Measurements from ENCODE around the gene CCNB1.
"Not testable (repeated sequence)": the region's sequence is repeated elsewhere in the genome, so short reads cannot be mapped to it uniquely, and the experiment has no call there.

Gene CCNB1

GRCh38 chr5:69187342-69187741, 20.4 kb downstream of the CCNB1 start:
- FAIRE-seq = no peak

- no peak for FAIRE-seq
These were observed 21.8 kb downstream of the CCNB1 start for GRCh38 chr5:69188811-69189161.

- no peak for FAIRE-seq
These were observed 22.5 kb downstream of the CCNB1 start, which contains the start of gene CENPH for GRCh38 chr5:69189162-69190086. Gene CENPH (plus strand): TSS chr5:69189583. CDS start chr5:69189635, 52 bp downstream.

- FAIRE-seq = peak; percentile 43
These were observed 35.5 kb downstream of the CCNB1 start for GRCh38 chr5:69202497-69202896.

GRCh38 chr5:69206528-69207190, 39.7 kb downstream of the CCNB1 start:
- no peak for FAIRE-seq

- no peak for FAIRE-seq
These were observed 42.7 kb downstream of the CCNB1 start for GRCh38 chr5:69209602-69210001.

GRCh38 chr5:69211200-69211599, 44.2 kb downstream of the CCNB1 start:
- no peak for FAIRE-seq

GRCh38 chr5:69212022-69212421, 45.1 kb downstream of the CCNB1 start:
- FAIRE-seq = no peak

GRCh38 chr5:69213513-69214215, 46.7 kb downstream of the CCNB1 start:
- no peak for FAIRE-seq

GRCh38 chr5:69217151-69217511, 50.2 kb downstream of the CCNB1 start:
- FAIRE-seq = no peak

- FAIRE-seq = no peak
These were observed 50.9 kb downstream of the CCNB1 start for GRCh38 chr5:69217548-69218526.

GRCh38 chr5:69219939-69220338, 53.0 kb downstream of the CCNB1 start:
- FAIRE-seq = no peak

- not testable (repeated sequence) for FAIRE-seq
These were observed 53.4 kb downstream of the CCNB1 start for GRCh38 chr5:69220371-69220770.

- FAIRE-seq = not testable (repeated sequence)
These were observed 53.9 kb downstream of the CCNB1 start for GRCh38 chr5:69220833-69221232.

- FAIRE-seq = no peak
These were observed 57.6 kb downstream of the CCNB1 start for GRCh38 chr5:69224520-69224919.

GRCh38 chr5:69225860-69226259, 58.9 kb downstream of the CCNB1 start:
- FAIRE-seq = no peak

Measured in endometrium (tissue), 2 donors.